Spleen (tissue), 11 donors: ENCODE measurements around the gene ADAT2. TPM values are rescaled to one million over a fixed set of nuclear protein-coding genes. Genes with fewer than 3 reads are reported as not detected.

Source experiments
- DNase-seq: peaks from one replicate; pipeline ENCODE4 v3.0.0-alpha.2; 2020
- H3K27ac ChIP-seq, 8 donors: fragments of 200-600 bp; sonication (generic) in 7 of 8; 1 replicate in 4 of 8; 2 replicates in 4 of 8; pipeline versions ENCODE4 v1.5.0 to v1.8.0; 2016 to 2021; ENCODE audit warnings: inconsistent platforms in 4 of 8, mild to moderate bottlenecking in 4 of 8, moderate library complexity in 1 of 8
- H3K27me3 ChIP-seq, 7 donors: fragments of 200-600 bp; sonication (generic) in 6 of 7; replicated peaks in 1 of 7; 1 replicate in 4 of 7; 2 replicates in 3 of 7; pipeline versions ENCODE4 v1.5.0 to v1.8.0; 2016 to 2021; ENCODE audit warnings: inconsistent platforms in 3 of 7, mild to moderate bottlenecking in 1 of 7
- H3K36me3 ChIP-seq, 6 donors: fragments of 200-600 bp; sonication (generic) in 5 of 6; 1 replicate in 4 of 6; 2 replicates in 2 of 6; pipeline versions ENCODE4 v1.5.0 to v1.8.0; 2016 to 2021; ENCODE audit warnings: inconsistent platforms in 2 of 6
- H3K4me1 ChIP-seq, 6 donors: fragments of 200-600 bp; sonication (generic) in 5 of 6; 1 replicate in 3 of 6; 2 replicates in 3 of 6; pipeline versions ENCODE4 v1.5.0 to v1.8.0; 2016 to 2021; ENCODE audit warnings: inconsistent platforms in 3 of 6
- H3K4me3 ChIP-seq, 8 donors: fragments of 200-600 bp; sonication (generic) in 7 of 8; 1 replicate in 4 of 8; 2 replicates in 4 of 8; pipeline versions ENCODE4 v1.5.0 to v1.8.0; 2016 to 2021; ENCODE audit warnings: inconsistent platforms in 4 of 8, mild to moderate bottlenecking in 4 of 8, moderate library complexity in 2 of 8
- H3K9me3 ChIP-seq, 8 donors: fragments of 200-600 bp; sonication (generic) in 7 of 8; 1 replicate in 4 of 8; 2 replicates in 4 of 8; pipeline versions ENCODE4 v1.5.0 to v1.8.0; 2016 to 2021; ENCODE audit warnings: inconsistent platforms in 4 of 8
- POLR2A ChIP-seq, 3 donors: fragments of 450-650 bp; IDR thresholded peaks; one replicate each; pipeline ENCODE4 v1.5.1; 2017; ENCODE audit warnings: antibody characterized with exemption in 3 of 3, mild to moderate bottlenecking in 1 of 3
- POLR2AphosphoS5 ChIP-seq, 3 donors: sonication (generic); formaldehyde crosslinking; IDR thresholded peaks; one replicate each; pipeline ENCODE4 v1.5.1; 2017; ENCODE audit warnings: antibody characterized with exemption in 3 of 3
- WGBS, 5 donors: extraction: QIAGEN DNeasy Blood & Tissue Kit in 3 of 5; methylation state at CpG; one replicate each; pipeline versions ENCODE4 v1.1.5 to v1.1.7; 2013 to 2018; 5-methylcytosine and 5-hydroxymethylcytosine counted together
- intact Hi-C: fragments of 100-400 bp; cut with DNase I; formaldehyde crosslinking; loops from one replicate; pipeline ENCODE4 v1.15.0; 2023; ENCODE audit warnings: low total_unique reads
- polyA plus RNA-seq, 3 donors: library from polyadenylated mRNA; stranded (reverse); fragments of 200-250 nt; gene quantifications; one replicate each; pipeline ENCODE4 v1.2.1, GENCODE V29; 2013
- small RNA-seq, 4 donors: library from RNA; depleted of rRNA; stranded (forward); fragments of <200 nt; gene quantifications; one replicate each; pipeline ENCODE3, GENCODE V24; 2016
- total RNA-seq, 7 donors: library from RNA; depleted of rRNA in 3 of 7; stranded (reverse); fragments of >200 nt in 3 of 7; fragmentation: NEBNext Ultra II Directional in 4 of 7; extraction: Animal tissue kit (Norgen Biotek cat#: 25700) in 4 of 7; gene quantifications; one replicate each; pipeline versions ENCODE4 v1.1.0 to v1.2.1, GENCODE V29; 2016 to 2021
- TF ChIP-seq, protein P1 (sequence below), 11 experiments: fragments of 200-600 bp in 7 of 11; fragments of 450-650 bp in 4 of 11; sonication (generic) in 4 of 11; IDR thresholded peaks in 8 of 11; conservative IDR thresholded peaks in 3 of 11; 1 replicate in 7 of 11; 2 replicates in 4 of 11; pipeline versions ENCODE4 v1.4.0 to v1.8.0; 2016 to 2021; ENCODE audit warnings: antibody characterized with exemption in 11 of 11, inconsistent platforms in 4 of 11, mild to moderate bottlenecking in 1 of 11
- donor health status: healthy with polysubstance abuse.
- donor health status: DM: no; HTN: no; CAD: no; lungs with moderate emphysema.
- donor health status: DM: no; HTN: no; CAD: no.
- donor health status: Bipolar disorder and iron deficiency.
- donor health status: healthy.
- donor health status: DM: no; HTN: no; CAD: no.
- donor health status: DM: yes; HTN: yes; CAD: no.

Gene ADAT2
- total and polyA plus RNA-seq, 10 donors, result 5.4 to 17.8 (median 9.8) TPM

GRCh38 chr6:143376375-143376774 lies 74.1 kb downstream of the ADAT2 start:
- intact Hi-C loops, result no loop called here
- 92 to 99% (median 96%) methylated on average over 3 of the region's 3 CpGs for WGBS, 5 donors
- Histone ChIP-seq H3K27me3 (peaks cover 0 to 3% (median 0%) of the 10 kb centered on the region in 7 donors), H3K36me3 (no peaks in the 10 kb centered on the region), H3K4me3 (no peak overlapping the region), H3K27ac (no peak overlapping the region), H3K9me3 (peaks cover 0 to 6% (median 0%) of the 10 kb centered on the region in 8 donors), H3K4me1 (no peaks in the 10 kb centered on the region)
- no peak for DNase-seq
- TF ChIP-seq POLR2A (IDR thresholded peaks at IDR 0.05), result no peak
- TF ChIP-seq, protein P1, sequence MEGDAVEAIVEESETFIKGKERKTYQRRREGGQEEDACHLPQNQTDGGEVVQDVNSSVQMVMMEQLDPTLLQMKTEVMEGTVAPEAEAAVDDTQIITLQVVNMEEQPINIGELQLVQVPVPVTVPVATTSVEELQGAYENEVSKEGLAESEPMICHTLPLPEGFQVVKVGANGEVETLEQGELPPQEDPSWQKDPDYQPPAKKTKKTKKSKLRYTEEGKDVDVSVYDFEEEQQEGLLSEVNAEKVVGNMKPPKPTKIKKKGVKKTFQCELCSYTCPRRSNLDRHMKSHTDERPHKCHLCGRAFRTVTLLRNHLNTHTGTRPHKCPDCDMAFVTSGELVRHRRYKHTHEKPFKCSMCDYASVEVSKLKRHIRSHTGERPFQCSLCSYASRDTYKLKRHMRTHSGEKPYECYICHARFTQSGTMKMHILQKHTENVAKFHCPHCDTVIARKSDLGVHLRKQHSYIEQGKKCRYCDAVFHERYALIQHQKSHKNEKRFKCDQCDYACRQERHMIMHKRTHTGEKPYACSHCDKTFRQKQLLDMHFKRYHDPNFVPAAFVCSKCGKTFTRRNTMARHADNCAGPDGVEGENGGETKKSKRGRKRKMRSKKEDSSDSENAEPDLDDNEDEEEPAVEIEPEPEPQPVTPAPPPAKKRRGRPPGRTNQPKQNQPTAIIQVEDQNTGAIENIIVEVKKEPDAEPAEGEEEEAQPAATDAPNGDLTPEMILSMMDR (IDR thresholded peaks at IDR 0.05 in 8 of 11, conservative IDR thresholded peaks at IDR 0.05 in 3 of 11), result no peak
- TF ChIP-seq POLR2AphosphoS5 (IDR thresholded peaks at IDR 0.05), result no peak

DNA sequence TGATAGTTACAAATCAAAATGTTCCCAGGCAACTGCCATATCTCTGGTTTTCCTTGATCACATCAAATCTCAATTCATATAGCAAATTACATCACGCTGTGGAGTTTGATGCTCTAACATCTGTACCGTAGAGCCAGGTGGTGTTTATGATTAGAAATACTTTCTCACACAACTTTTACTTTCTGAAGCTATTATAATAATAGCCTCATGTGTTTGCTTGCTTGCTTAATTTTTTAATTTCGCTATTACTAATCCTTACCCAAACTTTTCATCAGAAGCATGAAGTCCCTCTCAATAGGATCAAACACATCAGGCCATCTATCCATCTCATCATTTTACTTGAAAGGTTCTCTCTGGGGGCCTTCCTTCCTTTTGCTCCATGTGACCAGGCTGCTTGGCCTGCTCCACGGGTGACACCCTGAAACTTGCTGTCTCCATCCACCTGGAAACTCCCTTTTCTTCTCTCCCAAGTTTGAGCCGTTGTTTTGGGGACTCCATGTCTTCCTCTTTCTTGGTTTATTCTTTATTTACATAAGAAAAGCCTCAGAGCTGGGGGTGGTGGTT lies 75.4 kb downstream of the ADAT2 start:
- DNase-seq, result no peak
- Histone ChIP-seq H3K4me3 (no peak overlapping the region), H3K4me1 (no peaks in the 10 kb centered on the region), H3K9me3 (peaks cover 0 to 6% (median 0%) of the 10 kb centered on the region in 8 donors), H3K36me3 (no peaks in the 10 kb centered on the region), H3K27me3 (no peaks in the 10 kb centered on the region), H3K27ac (no peak overlapping the region)
- TF ChIP-seq POLR2AphosphoS5 (IDR thresholded peaks at IDR 0.05) (no peak), POLR2A (IDR thresholded peaks at IDR 0.05) (no peak)
- TF ChIP-seq, protein P1 (IDR thresholded peaks at IDR 0.05 in 8 of 11, conservative IDR thresholded peaks at IDR 0.05 in 3 of 11), result no peak
- intact Hi-C loops, result no loop called here
- 70 to 85% (median 75%) methylated on average over 5 of the region's 5 CpGs for WGBS, 5 donors

DNA sequence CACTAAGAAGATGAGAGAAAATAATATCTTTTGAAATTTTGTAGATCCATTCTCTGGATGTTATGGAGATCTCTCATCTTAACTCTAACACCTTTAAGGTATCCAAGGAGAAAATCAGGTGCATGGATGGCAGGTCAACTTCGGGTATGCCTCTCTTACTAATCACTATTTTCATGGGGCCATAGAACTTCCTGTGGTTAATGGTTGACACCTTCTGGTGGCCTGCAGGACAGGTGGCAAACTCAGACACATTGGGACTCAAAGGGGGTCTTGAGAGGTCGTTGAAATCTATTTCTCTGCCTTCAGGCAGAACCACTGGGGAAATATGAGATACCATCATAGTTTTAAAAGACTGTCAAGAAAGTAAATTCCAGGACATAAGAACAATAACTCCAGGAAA lies 76.5 kb downstream of the ADAT2 start:
- no peak for TF ChIP-seq POLR2AphosphoS5 (IDR thresholded peaks at IDR 0.05)
- no peak for TF ChIP-seq POLR2A (IDR thresholded peaks at IDR 0.05)
- TF ChIP-seq, protein P1 (IDR thresholded peaks at IDR 0.05 in 8 of 11, conservative IDR thresholded peaks at IDR 0.05 in 3 of 11), result no peak
- H3K27me3 ChIP-seq, result no peaks in the 10 kb centered on the region
- H3K27ac ChIP-seq, result no peak overlapping the region
- H3K36me3 ChIP-seq, result no peaks in the 10 kb centered on the region
- intact Hi-C loops, result no loop called here
- DNase-seq, result no peak
- no peaks in the 10 kb centered on the region for H3K4me1 ChIP-seq
- peaks cover 0 to 6% (median 0%) of the 10 kb centered on the region in 8 donors for H3K9me3 ChIP-seq
- 26 to 53% (median 45%) methylated on average over 2 of the region's 2 CpGs for WGBS, 5 donors
- H3K4me3 ChIP-seq, result no peak overlapping the region

Small RNA genes within 50 kb of the gene (small RNA-seq; reads per million reads assigned to genes)
- gene RNA5SP221, result 0 reads per million in 4 donors

Other genes starting within 250 kb of the ADAT2 start
- 10 to 100 TPM; 11.8 to 21.2 (median 17.1) TPM for gene PEX3, start 110 bp upstream of the ADAT2 start, total RNA-seq
- gene PEX3, start 110 bp upstream of the ADAT2 start, polyA plus RNA-seq, result 10 to 100 TPM in 2 of 3 donors, 1 to 10 TPM in 1; 9.0 to 10.9 (median 10.0) TPM
- 10 to 100 TPM; 26.7 to 59.3 (median 40.0) TPM for gene FUCA2, start 61.0 kb upstream of the ADAT2 start, total RNA-seq
- gene FUCA2, start 61.0 kb upstream of the ADAT2 start, polyA plus RNA-seq, result 10 to 100 TPM; 12.5 to 15.3 (median 13.7) TPM
- gene PHACTR2, start 227.3 kb upstream of the ADAT2 start, total RNA-seq, result 100 to 1,000 TPM in 3 of 7 donors, 10 to 100 TPM in 4; 67.3 to 116 (median 82.4) TPM
- gene PHACTR2, start 227.3 kb upstream of the ADAT2 start, polyA plus RNA-seq, result 10 to 100 TPM in 1 of 3 donors, 1 to 10 TPM in 2; 3.5 to 10.5 (median 4.0) TPM